ENCODE data around the gene SALL3. TPM values are rescaled to one million over a fixed set of nuclear protein-coding genes. Genes with fewer than 3 reads are reported as not detected.

The SALL3 gene
- total RNA-seq, 1 donor from 2014 or later, result 7.7 TPM

DNA sequence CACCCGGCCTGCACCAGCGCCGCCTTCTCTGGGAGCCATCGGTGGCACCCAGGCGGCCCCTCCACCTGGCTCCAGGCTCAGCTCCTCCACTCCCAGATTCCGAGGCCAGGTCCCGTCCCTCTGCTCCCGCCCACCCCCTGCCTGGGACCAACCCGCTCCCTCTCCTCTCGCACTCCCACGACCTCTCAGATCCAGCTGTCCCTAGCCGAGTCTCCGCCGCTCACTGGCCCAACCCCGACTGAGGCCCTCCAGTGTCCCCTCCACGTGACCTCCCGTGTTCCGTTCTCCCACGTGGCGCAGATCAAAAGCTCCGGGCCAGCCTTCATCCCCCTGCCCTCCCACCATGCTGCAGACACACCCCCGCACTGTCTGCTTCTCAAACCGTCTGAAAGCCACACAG, 14.4 kb upstream of the SALL3 start:
- no peaks in the 10 kb centered on the region for H3K36me3 Mint-ChIP-seq (ENCODE audit: low read depth, unreplicated experiment)
- H3K27ac ChIP-seq (ENCODE audit: low read depth, low read length), result no peak overlapping the region
- no peaks in the 10 kb centered on the region for H3K4me1 Mint-ChIP-seq (ENCODE audit: low read depth, unreplicated experiment)
- peaks cover 11% of the 10 kb centered on the region for H3K9me3 Mint-ChIP-seq (ENCODE audit: unreplicated experiment)
- no peak overlapping the region for H3K4me3 Mint-ChIP-seq (ENCODE audit: unreplicated experiment)
- no peak overlapping the region for H2AFZ ChIP-seq (ENCODE audit: low read depth, low read length)
- peaks cover 14% of the 10 kb centered on the region for H3K9me3 ChIP-seq (ENCODE audit: insufficient read depth, low read depth, low read length)
- no peaks in the 10 kb centered on the region for H3K27me3 ChIP-seq (ENCODE audit: insufficient read depth, low read length)
- no peak for DNase-seq (ENCODE audit: low read depth)
- no peaks in the 10 kb centered on the region for H3K4me1 ChIP-seq (ENCODE audit: insufficient read depth, low read length)
- peaks cover 28% of the 10 kb centered on the region for H3K27me3 Mint-ChIP-seq (ENCODE audit: low read depth, unreplicated experiment)
- no peak for TF ChIP-seq EZH2 (IDR thresholded peaks at IDR 0.05; ENCODE audit: insufficient read depth, low read length)
- TF ChIP-seq, protein P1, sequence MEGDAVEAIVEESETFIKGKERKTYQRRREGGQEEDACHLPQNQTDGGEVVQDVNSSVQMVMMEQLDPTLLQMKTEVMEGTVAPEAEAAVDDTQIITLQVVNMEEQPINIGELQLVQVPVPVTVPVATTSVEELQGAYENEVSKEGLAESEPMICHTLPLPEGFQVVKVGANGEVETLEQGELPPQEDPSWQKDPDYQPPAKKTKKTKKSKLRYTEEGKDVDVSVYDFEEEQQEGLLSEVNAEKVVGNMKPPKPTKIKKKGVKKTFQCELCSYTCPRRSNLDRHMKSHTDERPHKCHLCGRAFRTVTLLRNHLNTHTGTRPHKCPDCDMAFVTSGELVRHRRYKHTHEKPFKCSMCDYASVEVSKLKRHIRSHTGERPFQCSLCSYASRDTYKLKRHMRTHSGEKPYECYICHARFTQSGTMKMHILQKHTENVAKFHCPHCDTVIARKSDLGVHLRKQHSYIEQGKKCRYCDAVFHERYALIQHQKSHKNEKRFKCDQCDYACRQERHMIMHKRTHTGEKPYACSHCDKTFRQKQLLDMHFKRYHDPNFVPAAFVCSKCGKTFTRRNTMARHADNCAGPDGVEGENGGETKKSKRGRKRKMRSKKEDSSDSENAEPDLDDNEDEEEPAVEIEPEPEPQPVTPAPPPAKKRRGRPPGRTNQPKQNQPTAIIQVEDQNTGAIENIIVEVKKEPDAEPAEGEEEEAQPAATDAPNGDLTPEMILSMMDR (IDR thresholded peaks at IDR 0.05; ENCODE audit: insufficient read depth, low read depth, low read length), result no peak
- no peak overlapping the region for H3K4me3 ChIP-seq (ENCODE audit: insufficient read depth, low read depth, low read length)
- H3K79me2 ChIP-seq (ENCODE audit: insufficient read depth, low read length), result no peaks in the 10 kb centered on the region
- H3K4me2 ChIP-seq (ENCODE audit: low read length), result no peak overlapping the region
- H3K36me3 ChIP-seq (ENCODE audit: insufficient read depth, low read length), result no peaks in the 10 kb centered on the region
- H3K9ac ChIP-seq (ENCODE audit: low read length), result no peak overlapping the region
- no peak overlapping the region for H3K27ac Mint-ChIP-seq (ENCODE audit: unreplicated experiment)
- no peak for FAIRE-seq
- H4K20me1 ChIP-seq (ENCODE audit: insufficient read depth, low read length), result no peaks in the 10 kb centered on the region

DNA sequence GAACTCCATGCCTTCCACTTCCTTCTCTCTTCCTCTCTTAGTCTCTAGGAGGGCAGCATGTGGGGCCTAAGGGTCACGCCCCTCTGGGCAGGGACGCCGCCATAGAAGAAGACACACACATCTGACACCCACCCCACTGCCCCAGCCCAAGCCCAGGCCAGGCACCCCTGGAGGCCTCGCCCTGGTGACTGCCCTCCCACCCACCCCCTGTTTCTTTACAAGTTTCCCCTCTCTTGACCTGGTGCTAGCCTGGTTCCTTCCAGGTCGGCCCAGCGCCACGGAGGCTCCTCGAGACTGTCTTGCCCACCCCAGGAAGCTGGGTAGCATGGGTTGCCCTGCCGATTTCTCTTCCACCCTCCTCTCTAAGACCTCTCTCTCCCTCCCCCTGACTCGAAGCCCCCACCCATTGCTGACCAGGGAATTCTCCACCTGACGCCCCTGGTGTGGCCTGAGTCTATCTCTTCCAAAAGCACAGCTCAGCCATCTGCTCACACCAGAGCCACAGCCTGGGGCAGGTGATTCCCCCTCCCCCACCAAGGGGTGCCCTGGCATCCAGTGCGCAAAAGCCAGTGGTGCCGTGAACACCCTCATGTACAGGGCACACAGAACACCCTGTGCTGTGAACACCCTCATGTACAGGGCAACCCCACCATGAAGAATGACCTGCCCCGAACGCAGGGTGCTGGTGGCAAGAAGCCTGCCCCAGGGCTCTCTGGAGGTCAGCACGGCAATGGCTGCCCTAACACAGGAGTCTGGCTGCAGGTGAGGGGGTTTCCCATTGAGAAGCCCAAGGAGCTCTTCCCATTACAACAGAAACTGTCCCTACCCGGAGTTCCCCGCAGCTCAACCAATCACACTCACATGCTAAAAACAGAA, 13.5 kb upstream of the SALL3 start:
- H3K4me3 Mint-ChIP-seq (ENCODE audit: unreplicated experiment), result no peak overlapping the region
- FAIRE-seq (no peak), DNase-seq (ENCODE audit: low read depth) (no peak)
- Histone ChIP-seq H3K27me3 (ENCODE audit: insufficient read depth, low read length) (no peaks in the 10 kb centered on the region), H3K9ac (ENCODE audit: low read length) (no peak overlapping the region), H3K4me3 (ENCODE audit: insufficient read depth, low read depth, low read length) (no peak overlapping the region), H3K79me2 (ENCODE audit: insufficient read depth, low read length) (no peaks in the 10 kb centered on the region), H3K4me1 (ENCODE audit: insufficient read depth, low read length) (no peaks in the 10 kb centered on the region), H3K36me3 (ENCODE audit: insufficient read depth, low read length) (no peaks in the 10 kb centered on the region), H3K27ac (ENCODE audit: low read depth, low read length) (no peak overlapping the region), H2AFZ (ENCODE audit: low read depth, low read length) (no peak overlapping the region), H4K20me1 (ENCODE audit: insufficient read depth, low read length) (no peaks in the 10 kb centered on the region), H3K4me2 (ENCODE audit: low read length) (no peak overlapping the region), H3K9me3 (ENCODE audit: insufficient read depth, low read depth, low read length) (peaks cover 14% of the 10 kb centered on the region)
- H3K9me3 Mint-ChIP-seq (ENCODE audit: unreplicated experiment), result peaks cover 11% of the 10 kb centered on the region
- H3K27me3 Mint-ChIP-seq (ENCODE audit: low read depth, unreplicated experiment), result peaks cover 37% of the 10 kb centered on the region
- H3K36me3 Mint-ChIP-seq (ENCODE audit: low read depth, unreplicated experiment), result no peaks in the 10 kb centered on the region
- H3K4me1 Mint-ChIP-seq (ENCODE audit: low read depth, unreplicated experiment), result no peaks in the 10 kb centered on the region
- TF ChIP-seq, protein P1 (IDR thresholded peaks at IDR 0.05; ENCODE audit: insufficient read depth, low read depth, low read length), result no peak
- no peak for TF ChIP-seq EZH2 (IDR thresholded peaks at IDR 0.05; ENCODE audit: insufficient read depth, low read length)
- no peak overlapping the region for H3K27ac Mint-ChIP-seq (ENCODE audit: unreplicated experiment)

DNA sequence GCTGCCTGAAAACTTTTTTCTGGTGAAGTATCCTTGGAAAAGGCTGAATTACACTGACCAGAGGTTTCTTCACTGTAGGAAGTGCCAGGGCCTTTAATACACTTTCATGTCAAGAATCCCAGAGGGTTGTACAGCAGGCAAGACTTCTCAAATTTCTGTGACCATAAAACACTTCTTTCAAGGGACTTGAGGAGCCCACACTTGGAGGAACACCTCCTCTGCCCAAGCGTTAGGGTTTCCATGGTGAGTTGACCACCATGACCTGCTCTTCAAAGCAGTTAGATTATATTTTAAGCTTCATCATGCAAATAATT, 12.9 kb upstream of the SALL3 start:
- Mint-ChIP-seq H3K4me3 (ENCODE audit: unreplicated experiment) (no peak overlapping the region), H3K27me3 (ENCODE audit: low read depth, unreplicated experiment) (peaks cover 43% of the 10 kb centered on the region), H3K36me3 (ENCODE audit: low read depth, unreplicated experiment) (no peaks in the 10 kb centered on the region), H3K27ac (ENCODE audit: unreplicated experiment) (no peak overlapping the region), H3K9me3 (ENCODE audit: unreplicated experiment) (peaks cover 15% of the 10 kb centered on the region), H3K4me1 (ENCODE audit: low read depth, unreplicated experiment) (no peaks in the 10 kb centered on the region)
- no peaks in the 10 kb centered on the region for H4K20me1 ChIP-seq (ENCODE audit: insufficient read depth, low read length)
- no peak overlapping the region for H3K4me2 ChIP-seq (ENCODE audit: low read length)
- DNase-seq (ENCODE audit: low read depth) (no peak), FAIRE-seq (no peak)
- H3K79me2 ChIP-seq (ENCODE audit: insufficient read depth, low read length), result no peaks in the 10 kb centered on the region
- no peak overlapping the region for H3K27ac ChIP-seq (ENCODE audit: low read depth, low read length)
- no peak overlapping the region for H3K9ac ChIP-seq (ENCODE audit: low read length)
- TF ChIP-seq, protein P1 (IDR thresholded peaks at IDR 0.05; ENCODE audit: insufficient read depth, low read depth, low read length), result no peak
- TF ChIP-seq EZH2 (IDR thresholded peaks at IDR 0.05; ENCODE audit: insufficient read depth, low read length), result no peak
- no peaks in the 10 kb centered on the region for H3K4me1 ChIP-seq (ENCODE audit: insufficient read depth, low read length)
- H2AFZ ChIP-seq (ENCODE audit: low read depth, low read length), result no peak overlapping the region
- H3K27me3 ChIP-seq (ENCODE audit: insufficient read depth, low read length), result peaks cover 3% of the 10 kb centered on the region
- H3K36me3 ChIP-seq (ENCODE audit: insufficient read depth, low read length), result no peaks in the 10 kb centered on the region
- peaks cover 14% of the 10 kb centered on the region for H3K9me3 ChIP-seq (ENCODE audit: insufficient read depth, low read depth, low read length)
- H3K4me3 ChIP-seq (ENCODE audit: insufficient read depth, low read depth, low read length), result no peak overlapping the region

All from astrocyte (in vitro differentiated cells and primary cell).